HCT116 (cell line): ENCODE data around the gene SLC24A1. TPM values are rescaled to one million over a fixed set of nuclear protein-coding genes. Genes with fewer than 3 reads are reported as not detected.

Experiments used
- ATAC-seq: fragments of 200-7000 bp; cut with Tn5 transposase; 2 replicates; pipeline ENCODE4 v1.9.1; 2020; ENCODE audit warnings: mild to moderate bottlenecking, moderate library complexity
- BruUV-seq: library from RNA; stranded (reverse); fragments of 400-500 nt; replicated peaks from 2 replicates; lab custom pipeline; 2021; lab: Mats Ljungman, UMichigan
- CTCF ChIA-PET: fragments of 300-600 bp; sonication (Branson Sonifier 250); formaldehyde crosslinking; loops from one replicate; lab custom pipeline; 2021; ENCODE audit warnings: antibody characterized with exemption; lab: Charles Lee
- POLR2A ChIA-PET: fragments of 300-600, 350-600 bp; sonication (Branson Sonifier 250); formaldehyde crosslinking; loops from one replicate; lab custom pipeline; 2021; ENCODE audit warnings: antibody characterized with exemption; lab: Charles Lee
- RAD21 ChIA-PET, 2 experiments: fragments of 300-600 bp; sonication (Branson Sonifier 250); formaldehyde crosslinking; loops; one replicate each; lab custom pipeline; 2023; ENCODE audit warnings: low total read pairs in 2 of 2; ENCODE audit not compliant: uncharacterized antibody in 2 of 2, unreplicated experiment in 2 of 2, low non-redundant PET in 1 of 2; lab: Charles Lee
- DNase-seq: peaks from one replicate; pipeline ENCODE4 v3.0.0-alpha.2; 2010; ENCODE audit warnings: low read depth, low spot score
- H2AFZ ChIP-seq: fragments of 200-600 bp; shearing (Covaris generic), sonication (generic); 2 replicates; pipeline ENCODE4 v1.6.1; 2017; ENCODE audit warnings: low read depth, mixed run types, mixed read lengths, antibody characterized with exemption, low read length; ENCODE audit not compliant: poor library complexity, severe bottlenecking
- H3K27ac ChIP-seq: 2 replicates; pipeline ENCODE4 v1.5.1; 2012; ENCODE audit warnings: low read depth, low read length
- H3K27me3 ChIP-seq: fragments of 200-600 bp; sonication (generic); 2 replicates; pipeline ENCODE4 v1.6.1; 2016; ENCODE audit warnings: mixed run types, low read length, mixed read lengths; ENCODE audit not compliant: insufficient read depth
- H3K36me3 ChIP-seq, 2 experiments: fragments of 200-500 bp in 1 of 2; fragments of 200-600 bp in 1 of 2; sonication (Bioruptor generic) in 1 of 2; sonication (generic) in 1 of 2; 2 replicates each; pipeline versions ENCODE4 v1.5.1 to v1.6.1; 2014 to 2016; ENCODE audit warnings: low read length in 2 of 2, inconsistent platforms in 1 of 2, mixed read lengths in 1 of 2, mixed run types in 1 of 2; ENCODE audit not compliant: insufficient read depth in 2 of 2, control insufficient read depth in 1 of 2
- H3K4me1 ChIP-seq, 2 experiments: fragments of 200-600 bp in 1 of 2; sonication (generic) in 1 of 2; 2 replicates each; pipeline versions ENCODE4 v1.5.1 to v1.6.1; 2012 to 2017; ENCODE audit warnings: low read length in 2 of 2, inconsistent platforms in 1 of 2, mild to moderate bottlenecking in 1 of 2, mixed read lengths in 1 of 2, mixed run types in 1 of 2, moderate library complexity in 1 of 2; ENCODE audit not compliant: insufficient read depth in 2 of 2, control insufficient read depth in 1 of 2
- H3K4me2 ChIP-seq: fragments of 200-600 bp; sonication (generic); 2 replicates; pipeline ENCODE4 v1.6.1; 2017; ENCODE audit warnings: mixed run types, low read length, mixed read lengths
- H3K4me3 ChIP-seq, 2 experiments: fragments of 200-600 bp in 1 of 2; sonication (generic) in 1 of 2; replicated peaks in 1 of 2; 2 replicates each; pipeline ENCODE4 v1.5.1; 2011 to 2016; ENCODE audit warnings: low read length in 2 of 2, control low read depth in 1 of 2, low read depth in 1 of 2, mild to moderate bottlenecking in 1 of 2, mixed read lengths in 1 of 2, mixed run types in 1 of 2
- H3K79me2 ChIP-seq: fragments of 200-600 bp; sonication (generic); 2 replicates; pipeline ENCODE4 v1.6.1; 2017; ENCODE audit warnings: mild to moderate bottlenecking, mixed run types, low read length, moderate library complexity, mixed read lengths; ENCODE audit not compliant: insufficient read depth
- H3K9ac ChIP-seq: fragments of 200-600 bp; sonication (generic); 2 replicates; pipeline ENCODE4 v1.6.1; 2016; ENCODE audit warnings: low read length, mixed read lengths
- H3K9me2 ChIP-seq: fragments of 200-600 bp; sonication (generic), shearing (Covaris generic); 2 replicates; pipeline ENCODE4 v1.6.1; 2017; ENCODE audit warnings: mixed run types, mild to moderate bottlenecking, moderate library complexity; ENCODE audit not compliant: insufficient read depth
- H3K9me3 ChIP-seq, 2 experiments: fragments of 200-500 bp in 1 of 2; fragments of 200-600 bp in 1 of 2; sonication (Bioruptor generic) in 1 of 2; sonication (generic) in 1 of 2; 2 replicates each; pipeline ENCODE4 v1.6.1; 2014 to 2017; ENCODE audit warnings: low read length in 2 of 2, mixed read lengths in 2 of 2, inconsistent platforms in 1 of 2, low read depth in 1 of 2, mild to moderate bottlenecking in 1 of 2, mixed run types in 1 of 2, moderate library complexity in 1 of 2; ENCODE audit not compliant: control insufficient read depth in 1 of 2, insufficient read depth in 1 of 2
- H4K20me1 ChIP-seq: fragments of 200-600 bp; sonication (generic), shearing (Covaris generic); 2 replicates; pipeline ENCODE4 v1.6.1; 2017; ENCODE audit warnings: mixed run types, mild to moderate bottlenecking, moderate library complexity; ENCODE audit not compliant: insufficient read depth
- ATF3 ChIP-seq: IDR thresholded peaks from 2 replicates; pipeline ENCODE4 v1.6.1; 2012
- CBX3 ChIP-seq: IDR thresholded peaks from 2 replicates; pipeline ENCODE4 v1.6.1; 2012; ENCODE audit warnings: low read depth
- CEBPB ChIP-seq: IDR thresholded peaks from 2 replicates; pipeline ENCODE4 v1.6.1; 2012; ENCODE audit warnings: low read depth
- CTCF ChIP-seq, 3 experiments: fragments of 200-600 bp in 1 of 3; sonication (generic) in 1 of 3; IDR thresholded peaks in 2 of 3; conservative IDR thresholded peaks in 1 of 3; 2 replicates each; pipeline ENCODE4 v1.5.1; 2012 to 2017; ENCODE audit warnings: low read depth in 2 of 3, low read length in 2 of 3, antibody characterized with exemption in 1 of 3, borderline replicate concordance in 1 of 3, control low read depth in 1 of 3, mild to moderate bottlenecking in 1 of 3, mixed read lengths in 1 of 3, mixed run types in 1 of 3, moderate library complexity in 1 of 3; ENCODE audit not compliant: insufficient read depth in 1 of 3
- EGR1 ChIP-seq: IDR thresholded peaks from 2 replicates; pipeline ENCODE4 v1.6.1; 2012; ENCODE audit warnings: low read depth
- ELF1 ChIP-seq: IDR thresholded peaks from 2 replicates; pipeline ENCODE4 v1.6.1; 2012; ENCODE audit warnings: low read depth, borderline replicate concordance
- EZH2 ChIP-seq: fragments of 200-600 bp; sonication (generic); IDR thresholded peaks from 2 replicates; pipeline ENCODE4 v1.6.1; 2017; ENCODE audit warnings: antibody characterized with exemption, mixed run types
- EZH2phosphoT487 ChIP-seq: fragments of 200-600 bp; IDR thresholded peaks from 2 replicates; pipeline ENCODE4 v1.6.1; 2018; ENCODE audit warnings: antibody characterized with exemption, borderline replicate concordance
- JUND ChIP-seq: IDR thresholded peaks from 2 replicates; pipeline ENCODE4 v1.6.1; 2012
- MAX ChIP-seq: IDR thresholded peaks from 2 replicates; pipeline ENCODE4 v1.6.1; 2012
- POLR2A ChIP-seq: IDR thresholded peaks from 2 replicates; pipeline ENCODE4 v1.7.0; 2011; ENCODE audit warnings: borderline replicate concordance; ENCODE audit not compliant: insufficient read depth, insufficient read length; ENCODE audit errors: extremely low read depth
- RAD21 ChIP-seq: IDR thresholded peaks from 2 replicates; pipeline ENCODE4 v1.6.1; 2012; ENCODE audit warnings: low read depth, mild to moderate bottlenecking
- REST ChIP-seq: IDR thresholded peaks from 2 replicates; pipeline ENCODE4 v1.6.1; 2012; ENCODE audit warnings: low read depth
- SRF ChIP-seq: IDR thresholded peaks from 2 replicates; pipeline ENCODE4 v1.6.1; 2012; ENCODE audit warnings: low read depth
- TCF7L2 ChIP-seq: IDR thresholded peaks from 2 replicates; pipeline ENCODE4 v1.7.0; 2011; ENCODE audit warnings: borderline replicate concordance, inconsistent platforms; ENCODE audit not compliant: insufficient read depth, insufficient read length; ENCODE audit errors: extremely low read depth
- YY1 ChIP-seq: IDR thresholded peaks from 2 replicates; pipeline ENCODE4 v1.6.1; 2011; ENCODE audit warnings: low read length, low read depth, moderate library complexity, mild to moderate bottlenecking; ENCODE audit not compliant: insufficient replicate concordance; ENCODE audit errors: extremely low read depth
- ZFX ChIP-seq: fragments of 450-650 bp; IDR thresholded peaks from 2 replicates; pipeline ENCODE4 v1.6.1; 2017
- ZNF274 ChIP-seq: fragments of 200-500 bp; sonication (Bioruptor generic); IDR thresholded peaks from 2 replicates; pipeline ENCODE4 v1.6.1; 2014; ENCODE audit warnings: mild to moderate bottlenecking, low read depth, low read length, inconsistent platforms
- intact Hi-C: fragments of 100-400 bp; cut with micrococcal nuclease; formaldehyde crosslinking; loops from 2 replicates; pipeline ENCODE4 v1.10.0; 2022
- total RNA-seq: library from RNA; stranded (reverse); gene quantifications from one replicate; pipeline ENCODE4 v1.2.1, GENCODE V29; 2021; ENCODE audit not compliant: unreplicated experiment

The SLC24A1 gene
- total RNA-seq, 1 experiment from 2014 or later: 15.9 TPM

DNA sequence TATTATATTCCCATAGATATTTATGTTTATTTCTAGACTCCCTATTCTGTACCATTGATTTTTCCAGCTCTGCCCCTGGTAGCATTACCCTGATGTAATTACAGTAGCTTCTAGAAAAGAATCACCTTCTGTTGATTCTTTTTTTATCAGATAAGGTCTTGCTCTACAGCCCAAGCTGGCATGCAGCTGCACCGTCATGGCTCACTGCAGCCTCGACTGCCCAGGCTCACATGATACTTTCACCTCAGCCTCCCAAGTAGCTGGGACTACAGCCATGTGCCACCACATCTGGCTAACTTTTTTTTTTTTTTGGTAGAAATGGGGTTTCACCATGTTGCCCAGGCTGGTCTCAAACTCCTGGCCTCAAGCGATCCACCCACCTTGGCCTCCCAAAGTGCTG is 41.8 kb downstream of the SLC24A1 start:
- ATAC-seq: no peak
- H3K27me3 ChIP-seq: no peaks in the 10 kb centered on the region
- POLR2A ChIA-PET: no interaction called here
- H4K20me1 ChIP-seq: no peaks in the 10 kb centered on the region; the same call in 1 of the 2 replicates
- BruUV-seq: no TSS peak
- no peak overlapping the region for H3K9ac ChIP-seq
- peaks cover 0 to 2% of the 10 kb centered on the region in 2 experiments; a peak in 1 of 4 replicates for H3K36me3 ChIP-seq
- no peak overlapping the region for H3K4me3 ChIP-seq
- H3K79me2 ChIP-seq: no peaks in the 10 kb centered on the region
- H3K9me3 ChIP-seq: no peaks in the 10 kb centered on the region
- no peak overlapping the region for H3K27ac ChIP-seq
- DNase-seq: no peak
- intact Hi-C loops: no loop called here
- no peaks in the 10 kb centered on the region for H3K4me1 ChIP-seq
- RAD21 ChIA-PET: no interaction called here
- CTCF ChIA-PET: no interaction called here
- H3K9me2 ChIP-seq: no peaks in the 10 kb centered on the region
- no peak for TF ChIP-seq POLR2A
- TF ChIP-seq ZNF274: no peak
- TF ChIP-seq ELF1: no peak
- no peak for TF ChIP-seq REST
- TF ChIP-seq CBX3: no peak
- TF ChIP-seq CEBPB: no peak
- no peak for TF ChIP-seq RAD21
- no peak for TF ChIP-seq EZH2
- no peak for TF ChIP-seq MAX
- no peak for TF ChIP-seq EZH2phosphoT487
- no peak for TF ChIP-seq YY1
- TF ChIP-seq JUND: no peak
- no peak for TF ChIP-seq ZFX
- no peak for TF ChIP-seq EGR1
- no peak for TF ChIP-seq TCF7L2
- no peak for TF ChIP-seq CTCF (IDR thresholded peaks at IDR 0.05 in 2 of 3, conservative IDR thresholded peaks at IDR 0.05 in 1 of 3; ENCODE audit: borderline replicate concordance in 1 of 3, insufficient read depth in 1 of 3, low read depth in 2 of 3, low read length in 2 of 3)
- no peak for TF ChIP-seq ATF3
- no peak for TF ChIP-seq SRF
- no peak overlapping the region for H3K4me2 ChIP-seq
- H2AFZ ChIP-seq: no peak overlapping the region
